GM12892 (cell line): ENCODE results near the gene ZNF727.

ENCODE experiments used
- POLR2A ChIP-seq: IDR thresholded peaks from 2 replicates; pipeline ENCODE4 v1.6.1; 2011; ENCODE audit warnings: low read depth, low read length, control low read depth
- POLR2AphosphoS5 ChIP-seq: IDR thresholded peaks from 2 replicates; pipeline ENCODE4 v1.6.1; 2011; ENCODE audit warnings: low read depth, low read length, control low read depth

DNA sequence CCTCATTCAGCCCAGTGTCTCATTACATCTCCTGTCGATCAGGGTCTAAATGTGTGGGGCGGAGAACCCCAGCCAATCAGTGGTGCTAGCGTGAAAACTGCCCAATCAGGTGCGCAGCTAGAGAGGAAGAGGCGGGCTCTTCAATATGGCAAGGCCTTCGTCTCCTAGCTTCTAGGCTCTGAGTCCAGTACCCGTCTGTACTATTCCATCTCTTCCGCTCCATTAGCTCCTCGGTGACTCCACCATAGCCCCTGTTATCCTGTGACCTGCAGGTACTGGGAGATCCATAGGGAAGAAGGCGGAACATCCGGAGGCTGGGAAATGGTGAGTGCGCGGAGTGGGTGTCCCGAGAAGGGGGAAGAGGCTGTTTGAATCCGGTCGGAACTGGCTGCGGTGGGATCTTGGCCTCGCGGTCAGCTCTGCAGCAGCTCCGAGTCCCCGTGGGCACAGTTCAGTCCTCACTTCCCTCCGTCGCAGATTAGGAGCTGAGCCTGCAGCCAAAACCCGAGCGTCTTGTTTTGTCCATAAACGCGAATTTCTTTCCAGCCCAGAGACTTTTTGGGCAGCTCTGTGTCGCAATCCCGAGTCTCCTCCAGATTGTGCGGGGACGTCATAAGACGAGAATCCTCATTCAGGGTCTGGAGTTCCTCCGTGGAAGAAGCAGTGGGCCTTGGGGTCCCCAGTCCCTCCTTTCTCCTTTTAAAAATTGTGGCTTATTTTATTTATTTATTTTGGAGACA is at the start of gene ZNF727:
- TF ChIP-seq POLR2A (no peak), POLR2AphosphoS5 (no peak)
